VCaP (cell line): ENCODE results near the gene PON1.

Experiments
- H3K27ac ChIP-seq: fragments of 450-650 bp; 2 replicates; pipeline ENCODE4 v1.5.1; 2017
- CTCF ChIP-seq: fragments of 450-650 bp; conservative IDR thresholded peaks from 2 replicates; pipeline ENCODE4 v1.5.1; 2017; ENCODE audit warnings: mild to moderate bottlenecking, moderate library complexity

The PON1 gene

GRCh38 chr7:95303013-95303905 lies 21.1 kb downstream of the PON1 start:
- TF ChIP-seq CTCF = no peak

GRCh38 chr7:95298091-95298490 lies 26.2 kb downstream of the PON1 start:
- TF ChIP-seq CTCF = no peak
- H3K27ac ChIP-seq = no peak overlapping the region

More at GRCh38 chr7:95303013-95303905, 21.1 kb downstream of the PON1 start:
- H3K27ac ChIP-seq = no peak overlapping the region

- TF ChIP-seq CTCF = no peak
- no peak overlapping the region for H3K27ac ChIP-seq
Measured at GRCh38 chr7:95297041-95297440, 27.3 kb downstream of the PON1 start.

- no peak overlapping the region for H3K27ac ChIP-seq
Measured at GRCh38 chr7:95296456-95296855, 27.9 kb downstream of the PON1 start.

DNA sequence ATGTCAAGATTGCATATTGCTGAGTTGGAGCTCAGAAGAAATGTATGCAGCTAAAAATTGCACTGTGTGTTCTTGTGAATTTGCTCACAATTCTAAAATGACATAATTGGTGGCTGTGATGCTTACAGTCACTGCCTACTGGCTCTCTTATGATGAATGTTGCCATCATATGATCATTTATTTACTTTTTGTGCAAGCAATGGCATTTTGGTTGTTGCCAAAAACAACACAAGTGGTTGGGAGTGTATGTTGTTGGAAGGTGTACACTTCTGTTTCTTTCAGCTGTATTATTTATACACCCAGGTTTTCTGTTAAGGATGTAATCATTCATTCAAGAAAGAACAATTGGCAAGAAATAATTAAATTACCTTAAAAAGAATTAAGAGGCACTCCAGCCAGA lies 28.9 kb downstream of the PON1 start:
- no peak overlapping the region for H3K27ac ChIP-seq
- TF ChIP-seq CTCF = no peak

More at GRCh38 chr7:95296456-95296855, 27.9 kb downstream of the PON1 start:
- no peak for TF ChIP-seq CTCF

DNA sequence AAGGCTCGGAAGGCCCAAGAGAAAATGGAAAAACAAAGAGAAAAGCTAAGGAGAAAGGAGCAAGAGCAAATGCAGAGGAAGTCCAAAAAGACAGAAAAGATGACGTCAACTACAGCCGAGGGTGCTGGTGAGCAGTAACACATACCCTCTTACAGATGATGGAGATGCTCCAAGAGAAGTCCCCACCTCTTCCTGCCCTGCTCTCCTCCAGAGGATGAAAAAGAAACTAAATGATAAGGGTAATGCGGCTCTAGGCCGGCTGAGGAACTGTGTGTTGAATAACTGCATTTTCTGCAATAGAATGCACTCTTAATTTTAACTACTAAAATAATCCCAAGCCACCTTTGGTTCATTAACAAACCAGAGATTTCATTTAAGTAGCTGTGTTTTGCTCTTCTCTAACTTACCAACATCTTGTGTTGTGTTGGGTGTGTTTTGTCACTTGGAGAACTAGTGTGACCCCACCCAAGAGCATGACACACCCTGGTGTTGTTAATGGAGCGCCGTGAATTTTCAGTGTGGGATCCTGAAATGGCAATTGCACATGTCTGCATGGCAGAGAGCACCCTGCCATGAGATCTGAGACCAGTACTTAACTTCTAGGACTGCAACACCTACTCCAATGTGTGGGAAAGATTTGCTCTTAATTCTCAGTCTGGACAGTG lies 34.0 kb downstream of the PON1 start:
- H3K27ac ChIP-seq = no peak overlapping the region
- TF ChIP-seq CTCF = no peak

DNA sequence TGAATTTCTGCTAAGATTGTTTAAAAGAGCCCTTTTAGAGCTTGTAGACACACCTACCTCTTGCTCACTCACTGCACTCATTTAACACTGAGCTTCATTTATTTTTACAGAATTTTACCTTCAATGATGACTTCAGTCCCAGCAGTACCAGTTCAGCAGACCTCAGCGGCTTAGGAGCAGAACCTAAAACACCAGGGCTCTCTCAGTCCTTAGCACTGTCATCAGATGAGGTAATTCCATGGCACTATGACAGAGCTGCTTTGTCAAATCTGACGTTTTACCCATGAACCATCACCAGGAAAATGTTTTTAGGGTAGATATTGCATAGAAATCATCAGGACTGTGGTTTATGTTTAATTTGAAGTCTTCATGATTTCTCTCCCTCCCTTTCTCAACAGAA lies 38.2 kb downstream of the PON1 start:
- no peak for TF ChIP-seq CTCF
- H3K27ac ChIP-seq = no peak overlapping the region
